HepG2 (cell line): ENCODE data around the gene OSBPL3. TPM values are rescaled to one million over a fixed set of nuclear protein-coding genes. Genes with fewer than 3 reads are reported as not detected.
A peak's percentile ranks its signal among the peaks of the same experiment; 100 is the strongest.

Experiments used
- ARID5B ChIP-seq: IDR thresholded peaks from 2 replicates; pipeline ENCODE4 v1.4.0; 2020; ENCODE audit warnings: mild to moderate bottlenecking, missing genetic modification reagents
- KLF6 ChIP-seq: IDR thresholded peaks from 2 replicates; pipeline ENCODE4 v1.8.0; 2016; ENCODE audit warnings: missing biosample characterization, missing genetic modification reagents
- NAIF1 ChIP-seq: sonication (generic); formaldehyde crosslinking; IDR thresholded peaks from 2 replicates; pipeline ENCODE4 v1.5.0; 2020; ENCODE audit warnings: mild to moderate bottlenecking, missing genetic modification reagents, borderline replicate concordance
- POLR2A ChIP-seq, 2 experiments: IDR thresholded peaks; 2 replicates each; pipeline ENCODE4 v1.6.1; 2011; ENCODE audit warnings: low read depth in 2 of 2, low read length in 2 of 2, mild to moderate bottlenecking in 1 of 2, moderate library complexity in 1 of 2; ENCODE audit not compliant: insufficient read depth in 1 of 2
- RBFOX2 ChIP-seq: fragments of 200-400 bp; formaldehyde crosslinking; IDR thresholded peaks from 2 replicates; pipeline ENCODE4 v1.6.1; 2017; ENCODE audit warnings: low read depth, mild to moderate bottlenecking, low read length
- RXRB ChIP-seq: IDR thresholded peaks from 2 replicates; pipeline ENCODE4 v1.6.1; 2016; ENCODE audit warnings: borderline replicate concordance, missing genetic modification reagents, missing compliant biosample characterization
- SMYD3 ChIP-seq: sonication (generic); formaldehyde crosslinking; IDR thresholded peaks from 2 replicates; pipeline ENCODE4 v1.8.1; 2023; ENCODE audit warnings: mild to moderate bottlenecking, missing genetic modification reagents
- TBX3 ChIP-seq: fragments of 450-650 bp; IDR thresholded peaks from 2 replicates; pipeline ENCODE4 v1.6.1; 2017; ENCODE audit warnings: antibody characterized with exemption, mild to moderate bottlenecking, inconsistent platforms, borderline replicate concordance
- TFE3 ChIP-seq: IDR thresholded peaks from 2 replicates; pipeline ENCODE4 v1.6.1; 2016
- XRCC5 ChIP-seq: fragments of 200-400 bp; formaldehyde crosslinking; optimal IDR thresholded peaks from 2 replicates; pipeline ENCODE3; 2017; ENCODE audit warnings: mild to moderate bottlenecking, low read length
- ZNF614 ChIP-seq: IDR thresholded peaks from 2 replicates; pipeline ENCODE4 v1.6.1; 2018; ENCODE audit warnings: missing biosample characterization, missing genetic modification reagents, inconsistent platforms, borderline replicate concordance
- polyA plus RNA-seq, 8 experiments: library from polyadenylated mRNA; depleted of rRNA in 3 of 8; stranded (reverse) in 7 of 8; unstranded in 1 of 8; fragments of >200 nt; fragmentation: Illumina TruSeq in 4 of 8; extraction: Trizol in 4 of 8; gene quantifications; 2 replicates each; pipeline versions ENCODE4 v1.2.1 to v1.2.3, GENCODE V29; 2011 to 2016; ENCODE audit warnings: low read depth in 4 of 8, missing spikeins in 1 of 8, mixed read lengths in 1 of 8; ENCODE audit not compliant: insufficient read depth in 1 of 8
- total RNA-seq, 5 experiments: library from RNA; depleted of rRNA; stranded (reverse); fragments of >200 nt; fragmentation: Illumina TruSeq; extraction: Trizol; gene quantifications; 2 replicates each; pipeline ENCODE4 v1.2.3, GENCODE V29; 2016; ENCODE audit warnings: low read depth in 1 of 5
- TF ChIP-seq, protein P1 (sequence below): sonication (generic); IDR thresholded peaks from 2 replicates; pipeline ENCODE4 v1.6.1; 2016; ENCODE audit warnings: low read depth, borderline replicate concordance
- TF ChIP-seq, protein P2 (sequence below): sonication (generic); formaldehyde crosslinking; IDR thresholded peaks from 2 replicates; pipeline ENCODE4 v1.4.0; 2020; ENCODE audit warnings: missing genetic modification reagents
- TF ChIP-seq, protein P3 (sequence below): sonication (generic); formaldehyde crosslinking; IDR thresholded peaks from 2 replicates; pipeline ENCODE4 v1.8.1; 2023; ENCODE audit warnings: mild to moderate bottlenecking, missing genetic modification reagents
- TF ChIP-seq, protein P4 (sequence below): sonication (generic); formaldehyde crosslinking; IDR thresholded peaks from 2 replicates; pipeline ENCODE4 v1.5.1; 2020; ENCODE audit warnings: mild to moderate bottlenecking, missing genetic modification reagents, moderate library complexity

OSBPL3 gene
- total and polyA plus RNA-seq, 2 of the 13 experiments (the other 11 are each of a cell fraction or from before 2014, with no cell fraction given), result 8.8 to 28.9 TPM

- TF ChIP-seq, protein P1, sequence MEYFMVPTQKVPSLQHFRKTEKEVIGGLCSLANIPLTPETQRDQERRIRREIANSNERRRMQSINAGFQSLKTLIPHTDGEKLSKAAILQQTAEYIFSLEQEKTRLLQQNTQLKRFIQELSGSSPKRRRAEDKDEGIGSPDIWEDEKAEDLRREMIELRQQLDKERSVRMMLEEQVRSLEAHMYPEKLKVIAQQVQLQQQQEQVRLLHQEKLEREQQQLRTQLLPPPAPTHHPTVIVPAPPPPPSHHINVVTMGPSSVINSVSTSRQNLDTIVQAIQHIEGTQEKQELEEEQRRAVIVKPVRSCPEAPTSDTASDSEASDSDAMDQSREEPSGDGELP, result peak; percentile 78; the same call in 1 of the 2 replicates
- no peak for TF ChIP-seq SMYD3 (CRISPR knock-in tag)
- no peak for TF ChIP-seq NAIF1
- TF ChIP-seq TFE3 (CRISPR knock-in tag), result peak; percentile 96
- TF ChIP-seq ZNF614 (CRISPR knock-in tag), result 0 out of 2 replicates have a peak, but pooled peaks have one; percentile 14
- TF ChIP-seq, protein P2, sequence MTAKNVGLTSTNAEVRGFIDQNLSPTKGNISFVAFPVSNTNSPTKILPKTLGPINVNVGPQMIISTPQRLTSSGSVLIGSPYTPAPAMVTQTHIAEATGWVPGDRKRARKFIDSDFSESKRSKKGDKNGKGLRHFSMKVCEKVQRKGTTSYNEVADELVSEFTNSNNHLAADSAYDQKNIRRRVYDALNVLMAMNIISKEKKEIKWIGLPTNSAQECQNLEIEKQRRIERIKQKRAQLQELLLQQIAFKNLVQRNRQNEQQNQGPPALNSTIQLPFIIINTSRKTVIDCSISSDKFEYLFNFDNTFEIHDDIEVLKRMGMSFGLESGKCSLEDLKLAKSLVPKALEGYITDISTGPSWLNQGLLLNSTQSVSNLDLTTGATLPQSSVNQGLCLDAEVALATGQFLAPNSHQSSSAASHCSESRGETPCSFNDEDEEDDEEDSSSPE (CRISPR knock-in tag), result no peak
- TF ChIP-seq, protein P3, sequence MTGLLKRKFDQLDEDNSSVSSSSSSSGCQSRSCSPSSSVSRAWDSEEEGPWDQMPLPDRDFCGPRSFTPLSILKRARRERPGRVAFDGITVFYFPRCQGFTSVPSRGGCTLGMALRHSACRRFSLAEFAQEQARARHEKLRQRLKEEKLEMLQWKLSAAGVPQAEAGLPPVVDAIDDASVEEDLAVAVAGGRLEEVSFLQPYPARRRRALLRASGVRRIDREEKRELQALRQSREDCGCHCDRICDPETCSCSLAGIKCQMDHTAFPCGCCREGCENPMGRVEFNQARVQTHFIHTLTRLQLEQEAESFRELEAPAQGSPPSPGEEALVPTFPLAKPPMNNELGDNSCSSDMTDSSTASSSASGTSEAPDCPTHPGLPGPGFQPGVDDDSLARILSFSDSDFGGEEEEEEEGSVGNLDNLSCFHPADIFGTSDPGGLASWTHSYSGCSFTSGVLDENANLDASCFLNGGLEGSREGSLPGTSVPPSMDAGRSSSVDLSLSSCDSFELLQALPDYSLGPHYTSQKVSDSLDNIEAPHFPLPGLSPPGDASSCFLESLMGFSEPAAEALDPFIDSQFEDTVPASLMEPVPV (CRISPR knock-in tag), result no peak
- TF ChIP-seq RBFOX2, result no peak
- peak; percentile 40; the same call in 1 of the 2 replicates for TF ChIP-seq RXRB (CRISPR knock-in tag)
- no peak for TF ChIP-seq POLR2A (IDR thresholded peaks at IDR 0.05; ENCODE audit: insufficient read depth in 1 of 2, low read depth in 2 of 2, low read length in 2 of 2)
- no peak for TF ChIP-seq TBX3
- TF ChIP-seq, protein P4, sequence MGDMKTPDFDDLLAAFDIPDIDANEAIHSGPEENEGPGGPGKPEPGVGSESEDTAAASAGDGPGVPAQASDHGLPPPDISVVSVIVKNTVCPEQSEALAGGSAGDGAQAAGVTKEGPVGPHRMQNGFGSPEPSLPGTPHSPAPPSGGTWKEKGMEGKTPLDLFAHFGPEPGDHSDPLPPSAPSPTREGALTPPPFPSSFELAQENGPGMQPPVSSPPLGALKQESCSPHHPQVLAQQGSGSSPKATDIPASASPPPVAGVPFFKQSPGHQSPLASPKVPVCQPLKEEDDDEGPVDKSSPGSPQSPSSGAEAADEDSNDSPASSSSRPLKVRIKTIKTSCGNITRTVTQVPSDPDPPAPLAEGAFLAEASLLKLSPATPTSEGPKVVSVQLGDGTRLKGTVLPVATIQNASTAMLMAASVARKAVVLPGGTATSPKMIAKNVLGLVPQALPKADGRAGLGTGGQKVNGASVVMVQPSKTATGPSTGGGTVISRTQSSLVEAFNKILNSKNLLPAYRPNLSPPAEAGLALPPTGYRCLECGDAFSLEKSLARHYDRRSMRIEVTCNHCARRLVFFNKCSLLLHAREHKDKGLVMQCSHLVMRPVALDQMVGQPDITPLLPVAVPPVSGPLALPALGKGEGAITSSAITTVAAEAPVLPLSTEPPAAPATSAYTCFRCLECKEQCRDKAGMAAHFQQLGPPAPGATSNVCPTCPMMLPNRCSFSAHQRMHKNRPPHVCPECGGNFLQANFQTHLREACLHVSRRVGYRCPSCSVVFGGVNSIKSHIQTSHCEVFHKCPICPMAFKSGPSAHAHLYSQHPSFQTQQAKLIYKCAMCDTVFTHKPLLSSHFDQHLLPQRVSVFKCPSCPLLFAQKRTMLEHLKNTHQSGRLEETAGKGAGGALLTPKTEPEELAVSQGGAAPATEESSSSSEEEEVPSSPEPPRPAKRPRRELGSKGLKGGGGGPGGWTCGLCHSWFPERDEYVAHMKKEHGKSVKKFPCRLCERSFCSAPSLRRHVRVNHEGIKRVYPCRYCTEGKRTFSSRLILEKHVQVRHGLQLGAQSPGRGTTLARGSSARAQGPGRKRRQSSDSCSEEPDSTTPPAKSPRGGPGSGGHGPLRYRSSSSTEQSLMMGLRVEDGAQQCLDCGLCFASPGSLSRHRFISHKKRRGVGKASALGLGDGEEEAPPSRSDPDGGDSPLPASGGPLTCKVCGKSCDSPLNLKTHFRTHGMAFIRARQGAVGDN (CRISPR knock-in tag), result peak; percentile 68
- no peak for TF ChIP-seq KLF6 (CRISPR knock-in tag)
- peak; percentile 23 for TF ChIP-seq XRCC5
- peak; percentile 53 for TF ChIP-seq ARID5B
Measured at GRCh38 chr7:24971333-24972165, 8.4 kb downstream of the OSBPL3 start (continued).
